ENCODE results near the gene RPGRIP1L.
"Not testable (repeated sequence)": the region's sequence is repeated elsewhere in the genome, so short reads cannot be mapped to it uniquely, and the experiment has no call there.

RPGRIP1L gene

GRCh38 chr16:53711390-53711789 lies 7.7 kb upstream of the RPGRIP1L start:
- DNase-seq, result no peak

- DNase-seq, result no peak
Observed at GRCh38 chr16:53708490-53708889, 4.8 kb upstream of the RPGRIP1L start.

- DNase-seq, result no peak
Observed at GRCh38 chr16:53707671-53708070, 4.0 kb upstream of the RPGRIP1L start.

- no peak for DNase-seq
Observed at GRCh38 chr16:53704445-53704813, 770 bp upstream of the RPGRIP1L start.

- DNase-seq, result not testable (repeated sequence)
Observed at GRCh38 chr16:53698271-53698670, 5.4 kb downstream of the RPGRIP1L start.

GRCh38 chr16:53695070-53695469 lies 8.6 kb downstream of the RPGRIP1L start:
- no peak for DNase-seq

- DNase-seq, result no peak
Observed at GRCh38 chr16:53693320-53693719, 10.3 kb downstream of the RPGRIP1L start.

GRCh38 chr16:53692146-53692545 lies 11.5 kb downstream of the RPGRIP1L start:
- no peak for DNase-seq

GRCh38 chr16:53690771-53691170 lies 12.9 kb downstream of the RPGRIP1L start:
- DNase-seq, result no peak

GRCh38 chr16:53689636-53690035 lies 14.0 kb downstream of the RPGRIP1L start:
- DNase-seq, result no peak

GRCh38 chr16:53686710-53687109 lies 16.9 kb downstream of the RPGRIP1L start:
- no peak for DNase-seq

- DNase-seq, result not testable (repeated sequence)
Observed at GRCh38 chr16:53685334-53685733, 18.3 kb downstream of the RPGRIP1L start.

GRCh38 chr16:53681354-53681753 lies 22.3 kb downstream of the RPGRIP1L start:
- no peak for DNase-seq

- DNase-seq, result no peak
Observed at GRCh38 chr16:53680756-53681155, 22.9 kb downstream of the RPGRIP1L start.

GRCh38 chr16:53678756-53679343 lies 24.8 kb downstream of the RPGRIP1L start:
- no peak for DNase-seq

GRCh38 chr16:53678155-53678554 lies 25.5 kb downstream of the RPGRIP1L start:
- DNase-seq, result no peak

- no peak for DNase-seq
Observed at GRCh38 chr16:53673189-53673588, 30.5 kb downstream of the RPGRIP1L start.

- no peak for DNase-seq
Observed at GRCh38 chr16:53672461-53672860, 31.2 kb downstream of the RPGRIP1L start.

- no peak for DNase-seq
Observed at GRCh38 chr16:53668869-53669268, 34.8 kb downstream of the RPGRIP1L start.

GRCh38 chr16:53666786-53667415 lies 36.8 kb downstream of the RPGRIP1L start:
- no peak for DNase-seq

GRCh38 chr16:53664724-53665345 lies 38.8 kb downstream of the RPGRIP1L start:
- no peak for DNase-seq

- no peak for DNase-seq
Observed at GRCh38 chr16:53662072-53662471, 41.6 kb downstream of the RPGRIP1L start.

- no peak for DNase-seq
Observed at GRCh38 chr16:53654946-53655345, 48.7 kb downstream of the RPGRIP1L start.

GRCh38 chr16:53651357-53651756 lies 52.3 kb downstream of the RPGRIP1L start:
- no peak for DNase-seq

GRCh38 chr16:53646506-53646905 lies 57.2 kb downstream of the RPGRIP1L start:
- DNase-seq, result no peak

All from CD4-positive, alpha-beta T cell treated with Interleukin-17A for 1 hour (primary cell).